ENCODE results near the gene NAPSA. TPM values are rescaled to one million over a fixed set of nuclear protein-coding genes. Genes with fewer than 3 reads are reported as not detected.

Gene NAPSA
- total and polyA plus RNA-seq, 10 of the 15 experiments (the other 5 are each of a cell fraction or from before 2014, with no cell fraction given) = 6.7 to 45.4 (median 17.1) TPM

- TF ChIP-seq CREB1 (IDR thresholded peaks at IDR 0.05; ENCODE audit: low read depth) (peak; percentile 16; the same call in 1 of the 2 replicates), EZH2 (IDR thresholded peaks at IDR 0.05; ENCODE audit: borderline replicate concordance, control insufficient read depth, low read depth, low read length) (no peak), MYC (IDR thresholded peaks at IDR 0.05; ENCODE audit: insufficient read depth, insufficient read length, insufficient replicate concordance, low read length, severe bottlenecking) (no peak), SIX5 (IDR thresholded peaks at IDR 0.05; ENCODE audit: low read depth, low read length, severe bottlenecking) (no peak), SUPT20H (IDR thresholded peaks at IDR 0.05; ENCODE audit: borderline replicate concordance, control insufficient read depth, low read depth, low read length) (no peak), IKZF2 (IDR thresholded peaks at IDR 0.05) (no peak; a peak in 3 of 4 replicates), NFYA (IDR thresholded peaks at IDR 0.05; ENCODE audit: borderline replicate concordance, low read depth, low read length) (no peak), FOS (IDR thresholded peaks at IDR 0.05; ENCODE audit: borderline replicate concordance, extremely low read depth, insufficient read length) (no peak), PML (IDR thresholded peaks at IDR 0.05; ENCODE audit: low read length) (no peak), MEF2B (IDR thresholded peaks at IDR 0.05; ENCODE audit: partially characterized antibody, poor library complexity, severe bottlenecking) (peak; percentile 23), MXI1 (IDR thresholded peaks at IDR 0.05; ENCODE audit: low read depth, low read length) (no peak), KLF5 (IDR thresholded peaks at IDR 0.05; ENCODE audit: partially characterized antibody) (no peak), ZNF274 (IDR thresholded peaks at IDR 0.05; ENCODE audit: insufficient read depth, insufficient read length) (no peak), SMARCA5 (IDR thresholded peaks at IDR 0.05) (no peak), CHD4 (IDR thresholded peaks at IDR 0.05) (no peak), E2F8 (IDR thresholded peaks at IDR 0.05; ENCODE audit: low read depth, partially characterized antibody) (no peak), MAX (IDR thresholded peaks at IDR 0.05; ENCODE audit: low read depth, low read length) (no peak), YBX1 (IDR thresholded peaks at IDR 0.05) (no peak), TCF12 (IDR thresholded peaks at IDR 0.05; ENCODE audit: low read depth, low read length) (no peak), EP300 (IDR thresholded peaks at IDR 0.05; ENCODE audit: borderline replicate concordance in 1 of 2, control insufficient read depth in 1 of 2, low read depth in 2 of 2, low read length in 2 of 2) (no peak), CREM (IDR thresholded peaks at IDR 0.05; ENCODE audit: low read depth) (no peak), MYB (IDR thresholded peaks at IDR 0.05; ENCODE audit: borderline replicate concordance, low read depth, low read length) (no peak), PRDM15 (CRISPR knock-in tag; IDR thresholded peaks at IDR 0.05) (no peak)
Measured at GRCh38 chr19:50365434-50366306, at the start of gene NAPSA (continued).

Data from GM12878 (cell line).